Left hindlimb (tissue), 1 donor: Measurements from ENCODE around the gene DNAJC16.
"Not testable (repeated sequence)": the region's sequence is repeated elsewhere in the genome, so short reads cannot be mapped to it uniquely, and the experiment has no call there.

Source experiments
- DNase-seq: peaks from one replicate; pipeline ENCODE4 v3.0.0-alpha.2; 2018

Gene DNAJC16

GRCh38 chr1:15526490-15527339, at the start of gene DNAJC16:
DNAJC16 (plus strand) TSS chr1:15526848; CDS start chr1:15529106, 2,258 bp downstream.
- DNase-seq = peak; percentile 100

DNA sequence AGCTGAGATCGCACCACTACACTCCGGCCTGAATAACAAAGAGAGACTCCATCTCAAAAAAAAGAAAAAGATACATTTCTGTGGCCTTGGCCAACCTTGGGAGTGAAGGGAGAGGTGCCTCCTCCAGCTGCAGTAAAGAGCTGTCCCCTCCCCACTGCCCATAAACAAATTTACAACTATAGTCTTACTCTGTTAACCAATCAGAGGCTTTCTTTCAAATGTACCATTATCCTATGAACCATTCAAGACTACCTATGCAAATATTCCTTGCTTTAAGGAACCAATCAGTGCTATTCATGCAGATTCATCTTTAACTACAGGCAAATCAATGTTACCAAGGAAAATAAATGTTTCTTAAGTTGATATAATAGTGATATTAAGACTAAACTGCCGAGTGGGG, 49.7 kb upstream of the DNAJC16 start:
- DNase-seq = no peak

DNA sequence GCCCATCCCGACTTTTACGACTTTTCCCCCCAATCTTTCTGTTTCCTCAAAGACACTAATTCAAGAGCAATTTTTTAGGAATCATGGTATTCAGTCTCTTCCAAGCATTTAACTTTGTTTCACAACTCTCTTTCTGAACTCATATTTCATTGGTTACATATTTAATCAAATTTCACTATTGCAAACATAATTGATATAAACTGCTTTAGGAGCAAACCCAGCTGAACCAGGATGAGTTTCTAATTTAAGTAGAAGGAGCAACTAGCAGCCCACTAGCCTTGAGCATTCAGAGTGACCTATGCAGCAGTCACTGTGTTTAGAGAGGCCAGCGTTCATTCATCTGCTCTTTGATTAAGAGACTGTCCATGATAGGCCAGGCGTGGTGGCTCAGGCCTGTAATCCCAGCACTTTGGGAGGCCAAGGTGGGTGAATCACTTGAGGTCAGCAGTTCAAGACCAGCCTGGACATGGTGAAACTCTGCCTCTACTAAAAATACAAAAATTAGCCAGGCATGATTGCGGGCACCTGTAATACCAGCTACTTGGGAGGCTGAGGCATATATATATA, 48.9 kb upstream of the DNAJC16 start:
- no peak for DNase-seq

- DNase-seq = no peak
Measured at GRCh38 chr1:15479654-15480347, 46.8 kb upstream of the DNAJC16 start.

- DNase-seq = not testable (repeated sequence)
Measured at GRCh38 chr1:15482455-15482854, 44.2 kb upstream of the DNAJC16 start.

DNA sequence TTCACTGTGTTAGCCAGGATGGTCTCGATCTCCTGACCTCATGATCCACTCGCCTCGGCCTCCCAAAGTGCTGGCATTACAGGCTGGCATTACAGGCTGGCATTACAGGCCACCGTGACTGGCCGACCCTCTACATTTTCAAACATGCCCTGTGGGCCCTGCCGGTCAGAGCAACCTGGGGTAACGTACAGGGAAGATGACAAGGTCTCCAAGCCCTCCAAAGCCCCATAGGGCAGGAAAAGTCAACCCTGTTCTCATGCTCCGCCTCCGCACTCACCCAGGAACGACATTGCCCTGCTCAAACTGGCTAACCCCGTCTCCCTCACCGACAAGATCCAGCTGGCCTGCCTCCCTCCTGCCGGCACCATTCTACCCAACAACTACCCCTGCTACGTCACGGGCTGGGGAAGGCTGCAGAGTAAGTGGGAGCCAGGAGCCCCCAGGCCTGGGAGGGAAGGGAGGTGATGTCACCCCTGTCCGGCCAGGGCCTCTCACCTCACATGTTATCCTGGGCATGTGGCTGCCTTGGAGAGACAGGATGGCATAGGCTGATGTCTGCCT, 43.6 kb upstream of the DNAJC16 start:
- DNase-seq = not testable (repeated sequence)

GRCh38 chr1:15483971-15484370, 42.7 kb upstream of the DNAJC16 start:
- no peak for DNase-seq

GRCh38 chr1:15484443-15484842, 42.2 kb upstream of the DNAJC16 start:
- not testable (repeated sequence) for DNase-seq

GRCh38 chr1:15485636-15486035, 41.0 kb upstream of the DNAJC16 start:
- DNase-seq = no peak

DNA sequence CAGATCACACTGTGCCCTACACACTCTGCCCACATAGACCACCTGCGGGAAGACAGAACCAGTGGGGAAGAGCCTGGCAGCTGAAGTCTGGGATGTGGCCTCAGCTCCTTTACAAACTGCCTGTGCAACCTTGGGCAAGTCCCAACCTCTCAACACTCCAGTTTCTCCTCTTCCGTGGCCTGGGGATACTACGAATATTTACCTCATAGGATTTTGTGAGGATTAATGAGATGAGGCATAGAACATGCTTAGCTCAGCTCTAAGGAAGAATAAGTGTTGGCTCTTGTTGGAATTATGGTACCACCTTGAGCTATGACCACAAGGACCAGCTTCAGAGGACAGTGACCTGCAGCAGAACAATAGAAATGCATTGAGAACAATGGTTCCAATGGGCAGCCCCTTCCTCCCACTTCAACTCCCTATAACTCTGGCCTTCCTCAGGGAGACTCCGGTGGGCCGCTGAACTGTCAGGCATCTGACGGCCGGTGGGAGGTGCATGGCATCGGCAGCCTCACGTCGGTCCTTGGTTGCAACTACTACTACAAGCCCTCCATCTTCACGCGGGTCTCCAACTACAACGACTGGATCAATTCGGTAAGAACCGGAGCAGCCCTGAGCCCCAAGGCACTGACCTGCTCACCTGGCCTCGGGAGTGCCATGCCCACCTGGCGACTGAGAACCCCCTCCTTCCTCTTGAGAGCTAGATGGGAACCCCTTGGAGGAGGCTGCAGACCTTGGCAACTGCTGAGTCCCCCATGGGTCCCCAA, 39.6 kb upstream of the DNAJC16 start:
- DNase-seq = not testable (repeated sequence)

DNA sequence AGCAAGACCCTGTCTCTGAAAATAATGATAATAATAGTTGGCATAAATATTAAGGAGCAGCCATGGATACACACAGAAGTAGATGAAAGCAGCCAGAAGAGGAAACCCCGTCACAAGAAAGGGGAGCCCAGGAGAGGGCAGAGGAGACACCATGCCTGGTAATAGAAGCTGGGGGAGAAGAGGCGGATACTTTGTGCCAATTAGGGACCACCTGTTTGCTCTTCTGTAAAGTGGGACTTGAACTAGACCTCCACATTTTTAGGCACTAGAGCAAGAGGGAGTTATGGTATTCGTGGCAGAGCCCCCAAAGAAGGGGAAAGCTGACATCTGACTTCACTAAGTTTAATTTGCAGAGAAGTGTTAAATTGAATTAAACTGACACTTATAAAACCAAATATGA, 38.3 kb upstream of the DNAJC16 start:
- DNase-seq = no peak

GRCh38 chr1:15489052-15489736, 37.5 kb upstream of the DNAJC16 start:
- DNase-seq = peak; percentile 86

DNA sequence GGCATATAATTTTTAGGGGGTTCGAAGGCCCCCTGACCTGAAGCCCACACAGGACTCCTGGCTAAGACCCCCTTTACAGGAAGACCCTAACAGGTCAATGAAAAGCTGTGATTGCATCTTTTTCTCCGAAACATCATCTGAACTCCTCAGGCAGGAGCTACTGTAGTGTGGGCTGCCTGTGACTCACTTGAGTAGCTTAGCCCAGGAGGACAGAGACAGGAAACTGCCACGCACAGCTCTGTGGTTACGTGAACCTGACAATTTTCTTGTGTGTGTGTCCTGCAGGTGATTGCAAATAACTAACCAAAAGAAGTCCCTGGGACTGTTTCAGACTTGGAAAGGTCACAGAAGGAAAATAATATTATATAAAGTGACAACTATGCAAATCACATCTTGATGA, 35.6 kb upstream of the DNAJC16 start:
- not testable (repeated sequence) for DNase-seq

DNA sequence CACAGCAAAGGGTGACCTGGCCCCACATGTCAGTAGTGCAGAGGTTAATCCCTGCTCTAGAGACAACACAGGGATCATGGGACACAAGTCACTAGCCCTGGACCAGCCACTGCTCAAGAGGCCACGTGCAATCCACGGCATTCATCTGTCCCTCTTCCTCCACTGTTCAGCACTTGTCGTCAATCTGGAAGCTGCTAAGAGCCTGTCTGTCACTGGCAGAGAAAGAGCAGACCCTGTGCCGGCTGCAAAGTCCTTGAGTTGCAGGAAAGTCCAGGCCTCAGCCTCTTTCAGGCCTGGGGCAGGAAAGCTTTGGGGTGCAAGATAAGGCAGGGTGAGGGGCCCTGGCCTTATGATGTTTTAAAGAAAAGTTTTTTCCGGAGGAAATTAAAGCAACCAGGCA, 34.1 kb upstream of the DNAJC16 start:
- no peak for DNase-seq

GRCh38 chr1:15493869-15494390, 32.7 kb upstream of the DNAJC16 start:
- DNase-seq = no peak

DNA sequence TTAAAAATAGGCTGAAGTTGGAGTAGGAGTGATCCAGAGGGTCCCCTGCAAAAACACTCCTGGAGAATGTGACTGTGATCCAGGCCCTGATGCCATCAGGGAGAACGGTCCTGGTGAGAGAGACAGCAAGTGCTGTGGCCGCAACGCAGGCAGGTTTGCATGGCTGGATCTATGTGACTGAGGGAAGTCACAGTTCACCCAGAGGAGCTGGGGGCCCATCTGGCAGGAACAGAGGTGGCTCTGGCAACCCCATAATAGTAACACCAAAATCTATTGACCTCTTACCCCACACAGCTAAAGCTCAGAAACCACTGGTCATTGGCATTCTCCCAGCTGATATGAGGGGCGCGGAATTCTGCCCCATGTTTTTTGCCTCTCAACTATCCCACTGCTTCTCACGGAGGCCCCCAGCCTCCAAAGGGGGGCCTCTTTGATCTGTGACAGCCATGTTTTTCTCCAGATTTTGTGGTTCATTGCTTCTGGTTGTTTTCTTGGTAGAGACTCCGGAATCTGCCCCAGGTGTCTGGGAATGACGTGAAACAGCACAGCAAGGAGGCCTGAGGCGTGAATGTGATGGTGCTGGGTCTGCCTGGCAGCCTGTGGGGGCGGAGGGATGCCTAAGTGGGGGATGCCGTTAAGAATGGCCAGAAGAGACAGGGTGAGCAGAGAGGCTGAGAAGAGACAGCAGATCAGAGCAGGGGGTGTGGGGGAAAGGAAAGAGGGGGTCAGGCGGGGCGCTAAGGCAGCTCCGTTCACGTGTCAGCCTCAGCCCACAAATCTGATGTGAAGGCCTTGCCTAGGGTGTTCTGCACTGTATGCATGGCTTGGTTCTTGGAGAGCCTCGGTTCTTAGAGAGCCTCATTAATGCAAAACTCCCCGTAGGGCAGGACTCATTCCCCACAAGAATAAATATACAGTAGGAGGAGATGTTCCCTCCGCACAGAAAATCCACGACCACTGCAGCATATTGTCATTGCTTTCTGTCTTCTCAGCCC, 26.2 kb upstream of the DNAJC16 start:
- no peak for DNase-seq

GRCh38 chr1:15501208-15502032, 25.2 kb upstream of the DNAJC16 start:
- no peak for DNase-seq

DNA sequence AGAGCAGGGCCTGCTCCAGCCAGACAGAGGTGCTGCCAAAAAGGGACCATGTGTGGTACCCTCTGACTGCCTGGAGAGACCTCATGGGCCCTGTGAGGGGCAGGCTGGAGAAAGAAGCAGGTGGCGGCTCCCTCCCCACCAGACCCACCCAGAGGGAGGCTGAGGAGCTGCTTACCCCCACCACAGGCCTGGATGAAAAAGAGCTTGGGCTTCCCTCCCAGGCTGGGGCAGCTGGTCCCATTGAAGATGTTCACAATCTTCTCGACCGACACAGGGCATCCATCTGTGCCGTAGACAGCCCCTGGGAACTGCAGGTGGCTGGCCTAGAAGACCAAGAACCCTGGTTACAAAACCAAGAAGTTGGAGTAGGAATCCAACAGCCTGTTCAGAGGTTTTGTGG, 22.2 kb upstream of the DNAJC16 start:
- DNase-seq = no peak

- no peak for DNase-seq
Measured at GRCh38 chr1:15506831-15507230, 19.8 kb upstream of the DNAJC16 start.

DNA sequence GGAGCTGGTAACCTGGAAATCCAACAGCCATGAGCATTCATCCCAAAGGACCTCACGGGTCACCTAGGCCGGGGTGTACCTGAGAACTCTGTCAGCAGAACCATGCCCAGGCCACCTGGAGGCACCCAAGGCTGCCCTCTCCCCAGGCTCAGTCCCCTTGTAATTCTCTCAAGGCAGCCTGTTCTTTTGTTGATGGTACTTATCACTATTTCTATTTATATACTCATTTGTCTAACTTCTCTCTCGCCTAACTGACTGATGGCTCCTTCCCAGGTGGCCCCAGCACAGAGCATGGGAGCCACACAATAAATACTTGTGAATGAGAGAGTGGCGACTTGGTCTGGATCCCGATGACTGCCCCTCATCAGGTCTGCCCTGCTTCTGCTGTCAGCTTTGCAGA, 19.4 kb upstream of the DNAJC16 start:
- no peak for DNase-seq
